Stimulated activated CD4-positive, alpha-beta T cell treated with anti-CD3 and anti-CD28 coated beads, Interleukin-12 subunit alpha, Interleukin-12 subunit beta, amount 100 ng/mL, for 24 hours (primary cell): ENCODE results near the gene JUN.

Experiments used
- DNase-seq, 2 experiments: peaks; one replicate each; pipeline ENCODE4 v3.0.0-alpha.2; 2020; ENCODE audit warnings: low read depth in 2 of 2

The JUN gene

GRCh38 chr1:58762806-58763205 lies 21.0 kb downstream of the JUN start:
- no peak for DNase-seq

DNA sequence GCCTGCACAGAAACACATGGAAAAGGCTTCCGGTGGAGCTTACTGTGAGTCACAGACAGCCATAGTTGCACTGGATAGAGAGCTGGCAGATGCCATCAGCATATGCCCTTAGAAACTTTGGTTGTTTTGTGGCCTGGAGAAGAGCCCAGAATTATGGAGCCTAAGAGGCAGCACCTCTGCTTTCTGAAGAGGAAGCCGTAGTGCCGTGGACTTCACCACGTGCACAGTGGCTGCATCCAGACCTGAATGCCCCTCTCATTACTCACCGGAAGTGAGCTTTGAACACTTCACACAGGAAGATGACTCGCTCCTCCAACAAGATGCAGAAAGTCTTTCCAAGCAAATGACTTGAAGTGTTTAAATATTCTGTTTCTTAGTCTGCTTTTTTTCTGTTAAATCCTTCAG lies 28.4 kb downstream of the JUN start:
- DNase-seq: peak; percentile 40 to 48

DNA sequence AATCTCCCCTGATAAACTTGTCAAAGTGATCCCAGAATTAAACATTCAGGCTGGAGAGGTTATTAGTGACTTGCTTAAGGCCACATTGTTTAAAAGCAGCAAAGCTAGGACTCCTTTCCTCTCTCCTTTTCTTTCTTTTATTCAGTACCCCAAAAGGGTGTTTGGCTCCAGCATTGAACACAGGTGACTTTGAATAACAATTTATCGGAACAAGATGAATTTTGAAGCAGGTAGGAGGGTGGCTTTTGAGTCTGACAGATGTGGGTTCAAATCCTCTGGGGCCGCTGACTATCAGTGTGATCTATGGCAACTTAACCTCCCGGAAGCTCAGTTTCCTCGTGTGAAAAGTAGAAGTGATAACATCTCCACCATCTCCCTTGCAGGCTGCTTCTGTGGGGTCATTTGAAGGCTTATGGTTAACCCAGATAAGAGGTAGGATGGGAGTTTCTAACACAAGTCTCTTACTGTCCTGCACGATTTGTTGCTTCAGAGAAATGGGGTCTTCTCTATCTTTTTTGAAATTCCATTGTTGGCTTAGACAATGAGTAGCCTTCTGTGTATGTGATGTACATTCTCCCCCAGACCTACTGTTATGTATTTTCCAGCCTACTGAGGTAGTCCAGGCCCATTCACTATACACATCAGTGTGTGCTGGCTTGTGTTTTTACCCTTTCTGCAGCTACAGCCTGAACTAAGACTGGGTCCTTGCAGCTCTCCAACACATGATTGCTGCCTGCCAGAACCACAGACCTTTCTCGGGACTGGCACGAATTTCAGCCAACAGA lies 29.0 kb downstream of the JUN start:
- no peak for DNase-seq

- DNase-seq: no peak
These were observed 29.7 kb downstream of the JUN start for GRCh38 chr1:58754073-58754613.

- DNase-seq: no peak
These were observed 30.4 kb downstream of the JUN start for GRCh38 chr1:58753431-58753866.

DNA sequence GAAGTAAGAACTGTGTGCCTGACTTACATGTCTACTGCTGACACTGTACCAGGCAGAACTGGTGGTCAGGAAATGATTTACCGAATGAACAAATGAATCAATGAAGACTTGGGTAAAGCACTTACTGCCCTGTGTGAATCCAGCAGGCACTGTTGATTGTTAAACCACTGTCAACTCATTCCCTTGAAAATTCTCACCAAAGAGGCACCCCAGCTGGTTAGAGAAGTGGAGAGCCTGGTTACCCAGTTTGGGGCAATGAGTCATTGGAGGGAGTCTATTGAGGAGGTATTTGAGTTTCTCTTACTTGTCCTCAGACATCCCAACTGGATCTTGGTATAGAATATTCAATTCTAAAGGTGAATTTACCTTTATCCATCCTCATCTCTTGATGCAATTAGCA lies 34.2 kb downstream of the JUN start:
- DNase-seq: no peak

DNA sequence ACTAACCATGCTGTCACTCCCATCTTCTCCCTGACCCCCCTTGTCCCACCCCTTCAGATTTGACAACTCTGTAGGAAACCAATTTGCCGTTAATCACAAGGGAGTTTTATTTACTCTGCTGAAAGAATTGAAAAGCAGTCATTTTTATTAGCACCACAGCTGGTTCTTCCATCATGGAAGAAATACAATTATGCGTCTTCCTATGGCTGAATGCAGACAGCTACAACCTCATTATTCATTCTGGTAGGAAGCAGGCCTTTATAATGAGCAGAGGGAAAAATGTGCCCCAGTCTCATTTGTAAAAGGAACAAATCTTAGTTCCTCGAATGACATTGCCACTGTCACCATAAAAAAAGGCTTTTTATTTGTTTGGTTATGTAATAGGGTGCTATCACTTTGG lies 35.2 kb downstream of the JUN start:
- DNase-seq: no peak

GRCh38 chr1:58746757-58747156 lies 37.1 kb downstream of the JUN start:
- DNase-seq: no peak

GRCh38 chr1:58746182-58746581 lies 37.7 kb downstream of the JUN start:
- DNase-seq: no peak

- DNase-seq: no peak
These were observed 38.2 kb downstream of the JUN start for GRCh38 chr1:58745666-58746065.

DNA sequence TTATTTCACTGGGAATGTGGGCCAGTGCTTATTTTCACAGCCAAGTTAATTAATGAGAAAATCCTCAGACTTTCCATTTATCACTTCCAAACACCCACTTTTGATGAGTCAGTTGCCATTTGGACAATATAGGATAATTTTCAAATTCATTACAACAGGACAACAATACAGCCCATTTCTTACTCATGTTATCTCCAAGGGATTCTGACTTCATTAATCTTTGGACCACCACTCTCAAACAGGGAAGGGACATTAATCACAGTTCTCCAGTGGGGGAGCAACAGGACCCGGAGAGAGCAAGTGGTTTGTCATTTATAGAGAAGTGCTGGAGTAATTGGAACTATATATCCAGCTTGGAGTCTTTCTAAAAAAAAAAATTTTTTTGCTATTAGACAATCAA lies 38.7 kb downstream of the JUN start:
- no peak for DNase-seq

GRCh38 chr1:58741678-58742553 lies 41.9 kb downstream of the JUN start:
- DNase-seq: no peak

GRCh38 chr1:58739856-58740466 lies 43.9 kb downstream of the JUN start:
- DNase-seq: no peak

GRCh38 chr1:58738876-58739275 lies 45.0 kb downstream of the JUN start:
- no peak for DNase-seq

- no peak for DNase-seq
These were observed 48.3 kb downstream of the JUN start for GRCh38 chr1:58735586-58735985.

- DNase-seq: no peak
These were observed 49.2 kb downstream of the JUN start for GRCh38 chr1:58734630-58735029.

- no peak for DNase-seq
These were observed 51.6 kb downstream of the JUN start for GRCh38 chr1:58732087-58732775.
